ENCODE data around the gene SMPD3. TPM values are rescaled to one million over a fixed set of nuclear protein-coding genes. Genes with fewer than 3 reads are reported as not detected.

The SMPD3 gene
- total and polyA plus RNA-seq, 2 experiments from 2014 or later: 0.57 to 0.83 TPM

- TF ChIP-seq, protein P1, sequence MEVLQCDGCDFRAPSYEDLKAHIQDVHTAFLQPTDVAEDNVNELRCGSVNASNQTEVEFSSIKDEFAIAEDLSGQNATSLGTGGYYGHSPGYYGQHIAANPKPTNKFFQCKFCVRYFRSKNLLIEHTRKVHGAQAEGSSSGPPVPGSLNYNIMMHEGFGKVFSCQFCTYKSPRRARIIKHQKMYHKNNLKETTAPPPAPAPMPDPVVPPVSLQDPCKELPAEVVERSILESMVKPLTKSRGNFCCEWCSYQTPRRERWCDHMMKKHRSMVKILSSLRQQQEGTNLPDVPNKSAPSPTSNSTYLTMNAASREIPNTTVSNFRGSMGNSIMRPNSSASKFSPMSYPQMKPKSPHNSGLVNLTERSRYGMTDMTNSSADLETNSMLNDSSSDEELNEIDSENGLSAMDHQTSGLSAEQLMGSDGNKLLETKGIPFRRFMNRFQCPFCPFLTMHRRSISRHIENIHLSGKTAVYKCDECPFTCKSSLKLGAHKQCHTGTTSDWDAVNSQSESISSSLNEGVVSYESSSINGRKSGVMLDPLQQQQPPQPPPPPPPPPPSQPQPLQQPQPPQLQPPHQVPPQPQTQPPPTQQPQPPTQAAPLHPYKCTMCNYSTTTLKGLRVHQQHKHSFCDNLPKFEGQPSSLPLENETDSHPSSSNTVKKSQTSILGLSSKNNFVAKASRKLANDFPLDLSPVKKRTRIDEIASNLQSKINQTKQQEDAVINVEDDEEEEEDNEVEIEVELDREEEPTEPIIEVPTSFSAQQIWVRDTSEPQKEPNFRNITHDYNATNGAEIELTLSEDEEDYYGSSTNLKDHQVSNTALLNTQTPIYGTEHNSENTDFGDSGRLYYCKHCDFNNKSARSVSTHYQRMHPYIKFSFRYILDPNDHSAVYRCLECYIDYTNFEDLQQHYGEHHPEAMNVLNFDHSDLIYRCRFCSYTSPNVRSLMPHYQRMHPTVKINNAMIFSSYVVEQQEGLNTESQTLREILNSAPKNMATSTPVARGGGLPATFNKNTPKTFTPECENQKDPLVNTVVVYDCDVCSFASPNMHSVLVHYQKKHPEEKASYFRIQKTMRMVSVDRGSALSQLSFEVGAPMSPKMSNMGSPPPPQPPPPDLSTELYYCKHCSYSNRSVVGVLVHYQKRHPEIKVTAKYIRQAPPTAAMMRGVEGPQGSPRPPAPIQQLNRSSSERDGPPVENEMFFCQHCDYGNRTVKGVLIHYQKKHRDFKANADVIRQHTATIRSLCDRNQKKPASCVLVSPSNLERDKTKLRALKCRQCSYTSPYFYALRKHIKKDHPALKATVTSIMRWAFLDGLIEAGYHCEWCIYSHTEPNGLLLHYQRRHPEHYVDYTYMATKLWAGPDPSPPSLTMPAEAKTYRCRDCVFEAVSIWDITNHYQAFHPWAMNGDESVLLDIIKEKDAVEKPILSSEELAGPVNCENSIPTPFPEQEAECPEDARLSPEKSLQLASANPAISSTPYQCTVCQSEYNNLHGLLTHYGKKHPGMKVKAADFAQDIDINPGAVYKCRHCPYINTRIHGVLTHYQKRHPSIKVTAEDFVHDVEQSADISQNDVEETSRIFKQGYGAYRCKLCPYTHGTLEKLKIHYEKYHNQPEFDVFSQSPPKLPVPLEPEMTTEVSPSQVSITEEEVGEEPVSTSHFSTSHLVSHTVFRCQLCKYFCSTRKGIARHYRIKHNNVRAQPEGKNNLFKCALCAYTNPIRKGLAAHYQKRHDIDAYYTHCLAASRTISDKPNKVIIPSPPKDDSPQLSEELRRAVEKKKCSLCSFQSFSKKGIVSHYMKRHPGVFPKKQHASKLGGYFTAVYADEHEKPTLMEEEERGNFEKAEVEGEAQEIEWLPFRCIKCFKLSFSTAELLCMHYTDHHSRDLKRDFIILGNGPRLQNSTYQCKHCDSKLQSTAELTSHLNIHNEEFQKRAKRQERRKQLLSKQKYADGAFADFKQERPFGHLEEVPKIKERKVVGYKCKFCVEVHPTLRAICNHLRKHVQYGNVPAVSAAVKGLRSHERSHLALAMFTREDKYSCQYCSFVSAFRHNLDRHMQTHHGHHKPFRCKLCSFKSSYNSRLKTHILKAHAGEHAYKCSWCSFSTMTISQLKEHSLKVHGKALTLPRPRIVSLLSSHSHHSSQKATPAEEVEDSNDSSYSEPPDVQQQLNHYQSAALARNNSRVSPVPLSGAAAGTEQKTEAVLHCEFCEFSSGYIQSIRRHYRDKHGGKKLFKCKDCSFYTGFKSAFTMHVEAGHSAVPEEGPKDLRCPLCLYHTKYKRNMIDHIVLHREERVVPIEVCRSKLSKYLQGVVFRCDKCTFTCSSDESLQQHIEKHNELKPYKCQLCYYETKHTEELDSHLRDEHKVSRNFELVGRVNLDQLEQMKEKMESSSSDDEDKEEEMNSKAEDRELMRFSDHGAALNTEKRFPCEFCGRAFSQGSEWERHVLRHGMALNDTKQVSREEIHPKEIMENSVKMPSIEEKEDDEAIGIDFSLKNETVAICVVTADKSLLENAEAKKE (CRISPR knock-in tag; IDR thresholded peaks at IDR 0.05): no peak
- no peak for TF ChIP-seq ZNF331 (CRISPR knock-in tag; IDR thresholded peaks at IDR 0.05; ENCODE audit: low read depth)
- TF ChIP-seq POLR2AphosphoS5 (IDR thresholded peaks at IDR 0.05; ENCODE audit: low read depth): no peak
- TF ChIP-seq EZH2phosphoT487 (IDR thresholded peaks at IDR 0.05; ENCODE audit: unreplicated experiment): no peak
- TF ChIP-seq ZNF114 (CRISPR knock-in tag; IDR thresholded peaks at IDR 0.05): no peak
Observed at GRCh38 chr16:68450741-68451255, 2.5 kb upstream of the SMPD3 start (continued).

DNA sequence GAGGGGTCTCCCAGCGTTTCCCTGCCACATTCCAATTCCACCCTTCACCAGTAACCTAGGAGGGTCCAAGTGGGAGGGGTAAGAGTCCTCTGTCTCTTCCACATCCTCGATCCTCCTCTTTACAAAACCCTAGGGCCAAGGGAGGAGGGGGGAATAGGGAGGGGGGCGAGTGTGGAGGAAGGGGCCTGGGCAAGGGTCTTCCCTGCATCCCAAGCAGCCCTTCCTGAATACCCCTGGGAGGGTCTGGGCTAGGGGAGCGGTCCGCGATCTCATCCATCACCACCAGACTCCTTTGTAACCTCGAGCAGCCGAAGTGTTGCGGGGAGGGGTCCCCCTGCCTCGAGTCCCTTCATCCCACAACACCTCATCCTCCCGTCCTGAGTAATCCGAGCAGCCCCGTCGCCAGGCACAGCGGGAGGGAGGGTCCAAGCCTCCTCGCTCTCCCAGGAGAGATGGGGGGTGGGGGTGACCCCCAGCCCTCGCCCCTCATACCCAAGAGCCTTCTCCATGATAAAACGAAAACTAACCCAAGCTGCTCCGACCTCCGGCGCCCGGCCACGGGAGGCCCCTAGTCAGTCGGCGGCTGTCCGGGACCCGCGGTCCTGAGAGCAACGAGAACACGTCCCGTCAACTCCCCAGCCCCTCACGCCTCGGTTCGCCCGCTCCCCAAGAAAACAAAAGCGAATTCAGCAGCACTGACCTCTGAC lies 502 bp downstream of the SMPD3 start:
- H3K27ac ChIP-seq (ENCODE audit: low read depth): no peak overlapping the region
- H4K20me1 ChIP-seq (replicated peaks; ENCODE audit: insufficient read depth): peaks cover 6% of the 10 kb centered on the region
- DNase-seq (ENCODE audit: low spot score) (no peak), ATAC-seq (peak; percentile 4)
- H3K79me2 ChIP-seq (replicated peaks; ENCODE audit: insufficient read depth): no peaks in the 10 kb centered on the region
- no peaks in the 10 kb centered on the region; the same call in 2 of the 3 replicates for H3K9me3 Mint-ChIP-seq
- no peaks in the 10 kb centered on the region for H3K9me2 ChIP-seq (ENCODE audit: insufficient read depth)
- no peak overlapping the region for H3K27ac Mint-ChIP-seq
- H3K4me3 Mint-ChIP-seq: peak overlapping the region; percentile 67
- peaks cover 9% of the 10 kb centered on the region; the same call in 1 of the 2 replicates for H3K4me1 ChIP-seq (ENCODE audit: insufficient read depth)
- H3K36me3 ChIP-seq (ENCODE audit: insufficient read depth): no peaks in the 10 kb centered on the region
- no peaks in the 10 kb centered on the region; the same call in 2 of the 3 replicates for H3K36me3 Mint-ChIP-seq (ENCODE audit: low read depth)
- H2AFZ ChIP-seq: peak overlapping the region; percentile 63
- H3F3A ChIP-seq (replicated peaks; ENCODE audit: low read depth): no peaks in the 10 kb centered on the region
- H3K27me3 ChIP-seq (ENCODE audit: insufficient read depth): peaks cover 30% of the 10 kb centered on the region
- peaks cover 36% of the 10 kb centered on the region for H3K27me3 Mint-ChIP-seq (ENCODE audit: insufficient read depth, low read depth, poor library complexity)
- peak overlapping the region; percentile 93 for H3K4me2 ChIP-seq
- peaks cover 8% of the 10 kb centered on the region; the same call in 2 of the 3 replicates for H3K4me1 Mint-ChIP-seq
- peak overlapping the region; percentile 63 for H3K4me3 ChIP-seq
- no peak for TF ChIP-seq JUNB (IDR thresholded peaks at IDR 0.05; ENCODE audit: unreplicated experiment)
- TF ChIP-seq, protein P2, sequence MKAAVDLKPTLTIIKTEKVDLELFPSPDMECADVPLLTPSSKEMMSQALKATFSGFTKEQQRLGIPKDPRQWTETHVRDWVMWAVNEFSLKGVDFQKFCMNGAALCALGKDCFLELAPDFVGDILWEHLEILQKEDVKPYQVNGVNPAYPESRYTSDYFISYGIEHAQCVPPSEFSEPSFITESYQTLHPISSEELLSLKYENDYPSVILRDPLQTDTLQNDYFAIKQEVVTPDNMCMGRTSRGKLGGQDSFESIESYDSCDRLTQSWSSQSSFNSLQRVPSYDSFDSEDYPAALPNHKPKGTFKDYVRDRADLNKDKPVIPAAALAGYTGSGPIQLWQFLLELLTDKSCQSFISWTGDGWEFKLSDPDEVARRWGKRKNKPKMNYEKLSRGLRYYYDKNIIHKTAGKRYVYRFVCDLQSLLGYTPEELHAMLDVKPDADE (IDR thresholded peaks at IDR 0.05): no peak
- TF ChIP-seq, protein P1 (CRISPR knock-in tag; IDR thresholded peaks at IDR 0.05): no peak
